HepG2 (cell line): Measurements from ENCODE around the gene PAQR6. TPM values are rescaled to one million over a fixed set of nuclear protein-coding genes. Genes with fewer than 3 reads are reported as not detected.

Source experiments
- ARHGAP35 ChIP-seq: sonication (generic); formaldehyde crosslinking; IDR thresholded peaks from 2 replicates; pipeline ENCODE4 v1.9.0; 2022; ENCODE audit warnings: mild to moderate bottlenecking, inconsistent platforms, moderate library complexity, missing genetic modification reagents, borderline replicate concordance
- ARNTL ChIP-seq: sonication (generic); formaldehyde crosslinking; IDR thresholded peaks from 2 replicates; pipeline ENCODE4 v1.4.0; 2020; ENCODE audit warnings: mild to moderate bottlenecking, missing genetic modification reagents
- BHLHE40 ChIP-seq: IDR thresholded peaks from 2 replicates; pipeline ENCODE4 v1.6.1; 2011; ENCODE audit warnings: low read length, improper control_type of control experiment
- CBX2 ChIP-seq, 2 experiments: fragments of 200-600 bp in 1 of 2; sonication (generic); formaldehyde crosslinking in 1 of 2; IDR thresholded peaks; 2 replicates each; pipeline versions ENCODE4 v1.7.0 to v1.8.1; 2018 to 2022; ENCODE audit warnings: low read depth in 2 of 2, low read length in 1 of 2, mild to moderate bottlenecking in 1 of 2, missing genetic modification reagents in 1 of 2
- CENPX ChIP-seq: sonication (generic); formaldehyde crosslinking; IDR thresholded peaks from 2 replicates; pipeline ENCODE4 v1.9.0; 2021; ENCODE audit warnings: mild to moderate bottlenecking, missing genetic modification reagents, moderate library complexity
- CREB1 ChIP-seq, 2 experiments: fragments of 450-650 bp in 1 of 2; IDR thresholded peaks; 2 replicates each; pipeline ENCODE4 v1.6.1; 2016 to 2017; ENCODE audit warnings: control low read depth in 1 of 2, mild to moderate bottlenecking in 1 of 2, missing compliant biosample characterization in 1 of 2, missing genetic modification characterization in 1 of 2
- EED ChIP-seq: sonication (generic); formaldehyde crosslinking; IDR thresholded peaks from 2 replicates; pipeline ENCODE4 v1.5.0; 2020; ENCODE audit warnings: mild to moderate bottlenecking, missing genetic modification reagents
- FOXA3 ChIP-seq: IDR thresholded peaks from 2 replicates; pipeline ENCODE4 v1.6.1; 2016; ENCODE audit warnings: missing genetic modification reagents, missing compliant biosample characterization
- FOXK2 ChIP-seq: fragments of 450-650 bp; IDR thresholded peaks from 2 replicates; pipeline ENCODE4 v1.6.1; 2016
- GABPB1 ChIP-seq: IDR thresholded peaks from 2 replicates; pipeline ENCODE4 v1.6.1; 2016; ENCODE audit warnings: mild to moderate bottlenecking, missing genetic modification reagents, moderate library complexity, missing compliant biosample characterization
- HIVEP1 ChIP-seq: sonication (generic); formaldehyde crosslinking; IDR thresholded peaks from 2 replicates; pipeline ENCODE4 v1.4.0; 2020; ENCODE audit warnings: mild to moderate bottlenecking, missing genetic modification reagents
- LBX2 ChIP-seq: sonication (generic); formaldehyde crosslinking; IDR thresholded peaks from 2 replicates; pipeline ENCODE4 v1.5.0; 2020; ENCODE audit warnings: missing genetic modification reagents, mild to moderate bottlenecking, borderline replicate concordance
- MAFK ChIP-seq, 2 experiments: IDR thresholded peaks in 1 of 2; conservative IDR thresholded peaks in 1 of 2; 2 replicates each; pipeline ENCODE4 v1.6.1; 2011; ENCODE audit warnings: improper control_type of control experiment in 2 of 2, low read length in 2 of 2
- MXD4 ChIP-seq: IDR thresholded peaks from 2 replicates; pipeline ENCODE4 v1.6.1; 2016; ENCODE audit warnings: mild to moderate bottlenecking, missing biosample characterization, missing genetic modification reagents
- NR3C1 ChIP-seq: sonication (generic); formaldehyde crosslinking; IDR thresholded peaks from 2 replicates; pipeline ENCODE4 v1.4.0; 2020; ENCODE audit warnings: missing genetic modification reagents
- RFXAP ChIP-seq: sonication (generic); formaldehyde crosslinking; IDR thresholded peaks from 2 replicates; pipeline ENCODE4 v1.4.0; 2020; ENCODE audit warnings: missing genetic modification reagents, borderline replicate concordance
- SAFB2 ChIP-seq: sonication (generic); formaldehyde crosslinking; IDR thresholded peaks from 2 replicates; pipeline ENCODE4 v1.5.1; 2020; ENCODE audit warnings: missing genetic modification reagents, low read depth, mild to moderate bottlenecking, borderline replicate concordance
- SOX5 ChIP-seq: IDR thresholded peaks from 2 replicates; pipeline ENCODE4 v1.6.1; 2016; ENCODE audit warnings: borderline replicate concordance
- TBP ChIP-seq: sonication (generic); formaldehyde crosslinking; IDR thresholded peaks from 2 replicates; pipeline ENCODE4 v1.5.0; 2020; ENCODE audit warnings: missing genetic modification reagents
- ZFP36 ChIP-seq: fragments of 150-350 bp; IDR thresholded peaks from 2 replicates; pipeline ENCODE4 v1.6.1; 2018; ENCODE audit warnings: borderline replicate concordance, low read length, low read depth; ENCODE audit not compliant: partially characterized antibody
- ZNF101 ChIP-seq: sonication (generic); formaldehyde crosslinking; IDR thresholded peaks from 2 replicates; pipeline ENCODE4 v1.4.0; 2020; ENCODE audit warnings: mild to moderate bottlenecking, low read depth, missing genetic modification reagents, borderline replicate concordance
- ZNF18 ChIP-seq: sonication (generic); formaldehyde crosslinking; IDR thresholded peaks from 2 replicates; pipeline ENCODE4 v1.8.0; 2022; ENCODE audit warnings: mild to moderate bottlenecking, missing genetic modification reagents; ENCODE audit not compliant: insufficient replicate concordance
- ZNF446 ChIP-seq: sonication (generic); formaldehyde crosslinking; IDR thresholded peaks from 2 replicates; pipeline ENCODE4 v1.5.0; 2020; ENCODE audit warnings: mild to moderate bottlenecking, missing genetic modification reagents
- ZNF792 ChIP-seq: IDR thresholded peaks from 2 replicates; pipeline ENCODE4 v1.6.1; 2016
- ZSCAN30 ChIP-seq: sonication (generic); formaldehyde crosslinking; IDR thresholded peaks from 2 replicates; pipeline ENCODE4 v1.5.0; 2020; ENCODE audit warnings: mild to moderate bottlenecking, missing genetic modification reagents
- polyA plus RNA-seq, 8 experiments: library from polyadenylated mRNA; depleted of rRNA in 3 of 8; stranded (reverse) in 7 of 8; unstranded in 1 of 8; fragments of >200 nt; fragmentation: Illumina TruSeq in 4 of 8; extraction: Trizol in 4 of 8; gene quantifications; 2 replicates each; pipeline versions ENCODE4 v1.2.1 to v1.2.3, GENCODE V29; 2011 to 2016; ENCODE audit warnings: low read depth in 4 of 8, missing spikeins in 1 of 8, mixed read lengths in 1 of 8; ENCODE audit not compliant: insufficient read depth in 1 of 8
- total RNA-seq, 5 experiments: library from RNA; depleted of rRNA; stranded (reverse); fragments of >200 nt; fragmentation: Illumina TruSeq; extraction: Trizol; gene quantifications; 2 replicates each; pipeline ENCODE4 v1.2.3, GENCODE V29; 2016; ENCODE audit warnings: low read depth in 1 of 5
- TF ChIP-seq, protein P1 (sequence below): conservative IDR thresholded peaks from 2 replicates; pipeline ENCODE4 v1.6.1; 2018; ENCODE audit warnings: missing genetic modification reagents

PAQR6 gene
- total and polyA plus RNA-seq, 2 of the 13 experiments (the other 11 are each of a cell fraction or from before 2014, with no cell fraction given) = 0.82 to 1.4 TPM

GRCh38 chr1:156193488-156194299 is 54.2 kb downstream of the PAQR6 start, which contains the start of gene SLC25A44 (continued):
- TF ChIP-seq SAFB2 = no peak
- TF ChIP-seq MXD4 (CRISPR knock-in tag) = peak; percentile 28; the same call in 1 of the 2 replicates
- TF ChIP-seq TBP (CRISPR knock-in tag) = no peak
- TF ChIP-seq, protein P1, sequence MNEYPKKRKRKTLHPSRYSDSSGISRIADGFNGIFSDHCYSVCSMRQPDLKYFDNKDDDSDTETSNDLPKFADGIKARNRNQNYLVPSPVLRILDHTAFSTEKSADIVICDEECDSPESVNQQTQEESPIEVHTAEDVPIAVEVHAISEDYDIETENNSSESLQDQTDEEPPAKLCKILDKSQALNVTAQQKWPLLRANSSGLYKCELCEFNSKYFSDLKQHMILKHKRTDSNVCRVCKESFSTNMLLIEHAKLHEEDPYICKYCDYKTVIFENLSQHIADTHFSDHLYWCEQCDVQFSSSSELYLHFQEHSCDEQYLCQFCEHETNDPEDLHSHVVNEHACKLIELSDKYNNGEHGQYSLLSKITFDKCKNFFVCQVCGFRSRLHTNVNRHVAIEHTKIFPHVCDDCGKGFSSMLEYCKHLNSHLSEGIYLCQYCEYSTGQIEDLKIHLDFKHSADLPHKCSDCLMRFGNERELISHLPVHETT (CRISPR knock-in tag) = no peak
- TF ChIP-seq CBX2 (IDR thresholded peaks at IDR 0.05; ENCODE audit: low read depth, low read length) = no peak
- no peak for TF ChIP-seq CBX2 (CRISPR knock-in tag; IDR thresholded peaks at IDR 0.05; ENCODE audit: low read depth)
- no peak for TF ChIP-seq ZSCAN30 (CRISPR knock-in tag)
- no peak for TF ChIP-seq ZFP36
- peak; percentile 87 for TF ChIP-seq CREB1 (IDR thresholded peaks at IDR 0.05)
- peak; percentile 94 for TF ChIP-seq CREB1 (CRISPR knock-in tag; IDR thresholded peaks at IDR 0.05)
- TF ChIP-seq ZNF101 = no peak
- no peak for TF ChIP-seq ZNF18 (CRISPR knock-in tag)
- peak; percentile 30; the same call in 1 of the 2 replicates for TF ChIP-seq RFXAP
- no peak for TF ChIP-seq MAFK (conservative IDR thresholded peaks at IDR 0.05 in 1 of 2, IDR thresholded peaks at IDR 0.05 in 1 of 2; ENCODE audit: low read length in 2 of 2)
- TF ChIP-seq ZNF446 (CRISPR knock-in tag) = no peak
- TF ChIP-seq SOX5 = peak; percentile 51; the same call in 1 of the 2 replicates
- TF ChIP-seq ZNF792 (CRISPR knock-in tag) = no peak; the same call in 1 of the 2 replicates
- TF ChIP-seq CENPX (CRISPR knock-in tag) = no peak
- no peak for TF ChIP-seq EED (CRISPR knock-in tag)
- TF ChIP-seq NR3C1 (CRISPR knock-in tag) = no peak
- peak; percentile 96 for TF ChIP-seq GABPB1
- no peak for TF ChIP-seq FOXK2
- TF ChIP-seq BHLHE40 = no peak
- TF ChIP-seq HIVEP1 (CRISPR knock-in tag) = no peak
- no peak for TF ChIP-seq ARHGAP35 (CRISPR knock-in tag)
- TF ChIP-seq FOXA3 = no peak
- TF ChIP-seq LBX2 (CRISPR knock-in tag) = no peak
- no peak for TF ChIP-seq ARNTL
